OCI-LY7 (cell line): ENCODE results near the gene ATP5F1E.

Source experiments
- EZH2phosphoT487 ChIP-seq: fragments of 200-600 bp; sonication (generic); IDR thresholded peaks from 2 replicates; pipeline ENCODE4 v1.6.1; 2018; ENCODE audit warnings: low read depth, borderline replicate concordance, mild to moderate bottlenecking, mixed run types, antibody characterized with exemption, low read length, moderate library complexity, mixed read lengths
- TF ChIP-seq, protein P1 (sequence below): fragments of 200-600 bp; sonication (generic); conservative IDR thresholded peaks from 2 replicates; pipeline ENCODE4 v1.5.1; 2014; ENCODE audit warnings: mild to moderate bottlenecking, antibody characterized with exemption, low read length, moderate library complexity, mixed read lengths

DNA sequence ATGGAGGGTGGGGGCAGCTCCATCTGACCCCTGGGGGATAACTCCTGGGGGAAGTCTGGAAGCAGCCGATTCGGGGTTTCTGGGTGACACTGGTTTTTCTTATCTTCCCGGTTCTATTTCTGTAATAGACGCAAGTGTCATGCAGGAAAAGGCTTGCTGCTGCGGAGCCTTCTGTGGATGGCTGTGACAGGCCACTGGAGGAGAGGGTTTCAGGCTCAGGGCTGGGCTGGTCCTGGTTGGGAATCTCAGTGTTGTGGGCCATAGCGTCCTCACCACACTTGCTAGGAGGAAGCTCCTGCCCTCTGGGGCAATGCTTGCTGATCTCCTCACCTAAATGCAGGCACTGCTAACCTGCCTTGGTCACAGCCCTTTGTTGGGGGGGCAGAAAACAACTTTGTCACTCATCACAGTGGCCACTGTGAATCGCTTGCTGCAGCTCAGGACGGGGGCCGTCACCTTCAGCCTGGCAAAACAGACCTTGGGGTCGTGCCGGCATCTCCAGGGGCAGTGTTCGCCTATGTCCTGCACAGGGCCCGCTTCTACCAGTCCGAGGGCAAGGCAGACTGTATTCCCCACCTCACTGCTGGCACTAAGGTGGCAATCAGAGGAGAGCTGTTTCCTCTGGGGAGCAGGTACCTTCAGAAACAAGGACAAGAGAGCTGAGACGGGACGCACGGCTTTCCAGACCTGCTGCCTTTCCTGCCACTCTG is 17.3 kb downstream of the ATP5F1E start:
- TF ChIP-seq, protein P1, sequence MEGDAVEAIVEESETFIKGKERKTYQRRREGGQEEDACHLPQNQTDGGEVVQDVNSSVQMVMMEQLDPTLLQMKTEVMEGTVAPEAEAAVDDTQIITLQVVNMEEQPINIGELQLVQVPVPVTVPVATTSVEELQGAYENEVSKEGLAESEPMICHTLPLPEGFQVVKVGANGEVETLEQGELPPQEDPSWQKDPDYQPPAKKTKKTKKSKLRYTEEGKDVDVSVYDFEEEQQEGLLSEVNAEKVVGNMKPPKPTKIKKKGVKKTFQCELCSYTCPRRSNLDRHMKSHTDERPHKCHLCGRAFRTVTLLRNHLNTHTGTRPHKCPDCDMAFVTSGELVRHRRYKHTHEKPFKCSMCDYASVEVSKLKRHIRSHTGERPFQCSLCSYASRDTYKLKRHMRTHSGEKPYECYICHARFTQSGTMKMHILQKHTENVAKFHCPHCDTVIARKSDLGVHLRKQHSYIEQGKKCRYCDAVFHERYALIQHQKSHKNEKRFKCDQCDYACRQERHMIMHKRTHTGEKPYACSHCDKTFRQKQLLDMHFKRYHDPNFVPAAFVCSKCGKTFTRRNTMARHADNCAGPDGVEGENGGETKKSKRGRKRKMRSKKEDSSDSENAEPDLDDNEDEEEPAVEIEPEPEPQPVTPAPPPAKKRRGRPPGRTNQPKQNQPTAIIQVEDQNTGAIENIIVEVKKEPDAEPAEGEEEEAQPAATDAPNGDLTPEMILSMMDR, result no peak
- TF ChIP-seq EZH2phosphoT487, result no peak
